ENCODE measurements around the gene TERT.
"Not testable (repeated sequence)": the region's sequence is repeated elsewhere in the genome, so short reads cannot be mapped to it uniquely, and the experiment has no call there.

The TERT gene

DNA sequence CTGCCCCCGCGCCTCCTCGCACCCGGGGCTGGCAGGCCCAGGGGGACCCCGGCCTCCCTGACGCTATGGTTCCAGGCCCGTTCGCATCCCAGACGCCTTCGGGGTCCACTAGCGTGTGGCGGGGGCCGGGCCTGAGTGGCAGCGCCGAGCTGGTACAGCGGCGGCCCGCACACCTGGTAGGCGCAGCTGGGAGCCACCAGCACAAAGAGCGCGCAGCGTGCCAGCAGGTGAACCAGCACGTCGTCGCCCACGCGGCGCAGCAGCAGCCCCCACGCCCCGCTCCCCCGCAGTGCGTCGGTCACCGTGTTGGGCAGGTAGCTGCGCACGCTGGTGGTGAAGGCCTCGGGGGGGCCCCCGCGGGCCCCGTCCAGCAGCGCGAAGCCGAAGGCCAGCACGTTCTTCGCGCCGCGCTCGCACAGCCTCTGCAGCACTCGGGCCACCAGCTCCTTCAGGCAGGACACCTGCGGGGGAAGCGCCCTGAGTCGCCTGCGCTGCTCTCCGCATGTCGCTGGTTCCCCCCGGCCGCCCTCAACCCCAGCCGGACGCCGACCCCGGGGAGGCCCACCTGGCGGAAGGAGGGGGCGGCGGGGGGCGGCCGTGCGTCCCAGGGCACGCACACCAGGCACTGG is 548 bp downstream of the TERT start:
- no peak for DNase-seq (ENCODE audit: low spot score)

- DNase-seq (ENCODE audit: low spot score): no peak
These were observed 1.3 kb downstream of the TERT start for GRCh38 chr5:1293416-1294205.

DNA sequence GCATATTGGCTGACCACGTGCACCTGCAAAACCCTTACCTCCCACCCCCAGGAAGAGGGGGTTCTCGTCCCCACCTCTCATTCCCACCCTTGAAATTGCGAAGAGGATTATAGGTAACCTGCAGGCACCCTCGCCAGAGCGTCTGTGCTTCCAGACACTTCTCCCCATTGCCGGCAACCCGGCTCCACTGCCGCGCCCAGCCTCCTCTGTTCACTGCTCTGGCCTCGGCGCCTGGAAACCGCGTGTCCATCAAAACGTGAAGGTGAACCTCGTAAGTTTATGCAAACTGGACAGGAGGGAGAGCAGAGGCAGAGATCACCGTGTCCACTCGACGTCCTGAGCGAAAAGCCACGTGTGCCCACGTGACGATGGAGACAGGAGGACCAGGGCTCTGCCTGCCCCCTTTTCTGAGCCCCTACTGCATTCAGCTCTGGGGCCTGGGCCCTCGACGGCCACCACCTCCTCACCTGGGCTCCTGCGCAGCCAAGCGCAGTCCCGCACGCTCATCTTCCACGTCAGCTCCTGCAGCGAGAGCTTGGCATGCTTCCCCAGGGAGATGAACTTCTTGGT is 1.9 kb downstream of the TERT start:
- no peak for DNase-seq (ENCODE audit: low spot score)

GRCh38 chr5:1292139-1292538 is 2.7 kb downstream of the TERT start:
- no peak for DNase-seq (ENCODE audit: low spot score)

DNA sequence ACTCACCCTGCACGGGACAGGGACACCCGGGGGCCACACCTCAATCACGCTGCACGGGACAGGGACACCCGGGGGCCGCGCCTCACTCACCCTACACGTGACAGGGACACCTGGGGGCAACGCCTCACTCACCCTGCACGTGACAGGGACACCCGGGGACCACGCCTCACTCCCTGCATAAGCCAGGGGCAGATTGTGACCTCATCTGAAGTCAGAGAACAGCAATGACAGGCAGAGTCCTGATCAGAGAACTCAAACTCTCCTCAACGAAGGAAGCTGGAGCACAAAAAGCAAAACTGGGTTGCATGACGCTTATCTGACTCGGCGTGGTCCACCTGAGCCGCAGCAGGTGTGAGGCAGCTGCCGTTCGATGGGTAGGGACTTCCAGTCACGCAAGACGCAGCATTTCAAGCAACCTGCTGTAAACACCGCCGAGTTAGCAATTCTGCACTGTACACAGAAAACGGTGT is 3.2 kb downstream of the TERT start:
- DNase-seq (ENCODE audit: low spot score): no peak

DNA sequence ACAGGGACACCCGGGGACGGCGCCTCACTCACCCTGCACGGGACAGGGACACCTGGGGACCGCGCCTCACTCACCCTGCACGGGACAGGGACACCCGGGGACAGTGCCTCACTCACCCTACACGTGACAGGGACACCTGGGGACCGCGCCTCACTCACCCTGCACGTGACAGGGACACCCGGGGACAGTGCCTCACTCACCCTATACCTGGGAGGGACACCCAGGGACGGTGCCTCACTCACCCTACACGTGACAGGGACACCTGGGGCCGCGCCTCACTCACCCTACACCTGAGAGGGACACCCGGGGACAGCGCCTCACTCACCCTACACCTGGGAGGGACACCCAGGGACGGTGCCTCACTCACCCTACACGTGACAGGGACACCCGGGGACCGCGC is 3.9 kb downstream of the TERT start:
- not testable (repeated sequence) for DNase-seq (ENCODE audit: low spot score)

DNA sequence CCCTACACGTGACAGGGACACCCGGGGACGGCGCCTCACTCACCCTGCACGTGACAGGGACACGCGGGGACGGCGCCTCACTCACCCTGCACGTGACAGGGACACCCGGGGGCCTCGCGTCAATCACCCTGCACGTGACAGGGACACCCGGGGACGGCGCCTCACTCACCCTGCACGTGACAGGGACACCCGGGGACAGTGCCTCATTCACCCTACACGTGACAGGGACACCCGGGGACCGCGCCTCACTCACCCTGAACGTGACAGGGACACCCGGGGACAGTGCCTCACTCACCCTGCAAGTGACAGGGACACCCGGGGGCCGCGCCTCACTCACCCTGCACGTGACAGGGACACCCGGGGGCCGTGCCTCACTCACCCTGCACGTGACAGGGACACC is 5.3 kb downstream of the TERT start:
- not testable (repeated sequence) for DNase-seq (ENCODE audit: low spot score)

DNA sequence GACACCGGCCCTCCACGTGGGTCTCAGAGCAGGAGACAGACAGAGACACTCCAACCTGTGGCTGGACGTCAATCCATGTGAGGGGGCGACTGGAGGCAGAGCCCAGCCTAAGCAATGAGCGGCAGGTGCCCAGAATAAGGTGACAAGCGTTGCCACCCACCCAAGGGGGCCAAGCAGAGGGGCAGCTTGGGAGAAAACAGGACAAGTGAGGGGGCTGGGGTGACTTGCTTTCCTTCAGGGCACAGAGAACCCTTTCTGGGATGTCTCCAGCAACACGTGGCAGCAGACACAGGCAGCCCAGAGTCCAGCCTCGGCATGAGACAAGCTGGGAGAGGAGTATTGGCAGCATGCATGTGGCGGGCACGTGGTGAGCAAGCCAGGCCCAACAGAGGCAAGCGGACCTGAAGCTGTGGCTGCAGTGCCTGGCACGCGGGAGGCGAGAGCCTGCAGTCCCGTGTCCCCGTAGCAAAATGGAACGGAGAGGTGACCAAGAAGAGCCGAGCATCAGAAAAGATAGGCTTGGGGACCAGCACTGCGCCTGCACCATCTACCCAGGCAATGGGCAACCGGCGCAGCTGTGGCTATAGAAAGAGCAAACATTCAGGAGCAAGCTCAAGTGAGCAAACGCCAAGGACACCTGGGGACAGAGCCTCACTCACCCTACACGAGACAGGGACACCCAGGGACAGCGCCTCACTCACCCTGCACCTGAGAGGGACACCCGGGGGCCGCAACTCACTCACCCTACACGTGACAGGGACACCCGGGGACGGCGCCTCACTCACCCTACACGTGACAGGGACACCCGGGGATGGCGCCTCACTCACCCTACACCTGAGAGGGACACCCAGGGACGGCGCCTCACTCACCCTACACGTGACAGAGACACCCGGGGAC is 6.2 kb downstream of the TERT start:
- DNase-seq (ENCODE audit: low spot score): no peak

- no peak for DNase-seq (ENCODE audit: low spot score)
These were observed 9.0 kb downstream of the TERT start for GRCh38 chr5:1285883-1286291.

- DNase-seq (ENCODE audit: low spot score): no peak
These were observed 9.7 kb downstream of the TERT start for GRCh38 chr5:1285141-1285540.

DNA sequence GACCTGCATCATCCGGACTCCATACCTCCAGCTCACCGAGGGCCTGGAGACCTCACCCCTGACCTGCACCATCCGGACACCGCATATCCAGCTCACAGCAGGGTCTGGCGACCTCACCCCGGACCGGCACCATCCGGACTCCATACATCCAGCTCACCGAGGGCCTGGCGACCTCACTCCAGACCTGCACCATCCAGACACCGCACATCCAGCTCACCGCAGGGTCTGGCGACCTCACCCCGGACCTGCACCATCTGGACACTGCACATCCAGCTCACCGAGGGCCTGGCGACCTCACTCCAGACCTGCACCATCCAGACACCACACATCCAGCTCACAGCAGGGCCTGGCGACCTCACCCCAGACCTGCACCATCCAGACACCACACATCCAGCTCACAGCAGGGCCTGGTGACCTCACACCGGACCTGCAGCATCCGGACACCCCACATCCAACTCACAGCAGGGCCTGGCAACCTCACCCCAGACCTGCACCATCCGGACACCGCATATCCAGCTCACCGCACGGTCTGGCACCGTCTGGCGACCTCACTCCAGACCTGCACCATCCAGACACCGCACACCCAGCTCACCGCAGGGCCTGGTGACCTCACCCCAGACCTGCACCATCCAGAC is 10.4 kb downstream of the TERT start:
- DNase-seq (ENCODE audit: low spot score): not testable (repeated sequence)

- not testable (repeated sequence) for DNase-seq (ENCODE audit: low spot score)
These were observed 11.2 kb downstream of the TERT start for GRCh38 chr5:1283729-1284041.

DNA sequence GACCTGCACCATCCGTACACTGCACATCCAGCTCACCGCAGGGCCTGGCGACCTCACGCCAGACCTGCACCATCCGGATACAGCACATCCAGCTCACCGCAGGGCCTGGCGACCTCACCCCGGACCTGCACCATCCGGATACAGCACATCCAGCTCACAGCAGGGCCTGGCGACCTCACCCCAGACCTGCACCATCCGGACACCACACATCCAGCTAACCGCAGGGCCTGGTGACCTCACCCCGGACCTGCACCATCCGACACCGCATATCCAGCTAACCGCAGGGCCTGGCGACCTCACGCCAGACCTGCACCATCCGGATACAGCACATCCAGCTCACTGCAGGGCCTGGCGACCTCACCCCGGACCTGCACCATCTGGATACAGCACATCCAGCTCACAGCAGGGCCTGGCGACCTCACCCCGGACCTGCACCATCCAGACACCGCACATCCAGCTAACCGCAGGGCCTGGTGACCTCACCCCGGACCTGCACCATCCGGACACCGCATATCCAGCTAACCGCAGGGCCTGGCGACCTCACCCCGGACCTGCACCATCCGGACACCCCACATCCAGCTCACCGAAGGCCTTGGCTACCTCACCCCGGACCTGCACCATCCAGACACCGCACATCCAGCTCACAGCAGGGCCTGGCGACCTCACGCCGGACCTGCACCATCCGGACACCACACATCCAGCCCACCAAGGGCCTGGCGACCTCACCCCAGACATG is 11.7 kb downstream of the TERT start:
- not testable (repeated sequence) for DNase-seq (ENCODE audit: low spot score)

DNA sequence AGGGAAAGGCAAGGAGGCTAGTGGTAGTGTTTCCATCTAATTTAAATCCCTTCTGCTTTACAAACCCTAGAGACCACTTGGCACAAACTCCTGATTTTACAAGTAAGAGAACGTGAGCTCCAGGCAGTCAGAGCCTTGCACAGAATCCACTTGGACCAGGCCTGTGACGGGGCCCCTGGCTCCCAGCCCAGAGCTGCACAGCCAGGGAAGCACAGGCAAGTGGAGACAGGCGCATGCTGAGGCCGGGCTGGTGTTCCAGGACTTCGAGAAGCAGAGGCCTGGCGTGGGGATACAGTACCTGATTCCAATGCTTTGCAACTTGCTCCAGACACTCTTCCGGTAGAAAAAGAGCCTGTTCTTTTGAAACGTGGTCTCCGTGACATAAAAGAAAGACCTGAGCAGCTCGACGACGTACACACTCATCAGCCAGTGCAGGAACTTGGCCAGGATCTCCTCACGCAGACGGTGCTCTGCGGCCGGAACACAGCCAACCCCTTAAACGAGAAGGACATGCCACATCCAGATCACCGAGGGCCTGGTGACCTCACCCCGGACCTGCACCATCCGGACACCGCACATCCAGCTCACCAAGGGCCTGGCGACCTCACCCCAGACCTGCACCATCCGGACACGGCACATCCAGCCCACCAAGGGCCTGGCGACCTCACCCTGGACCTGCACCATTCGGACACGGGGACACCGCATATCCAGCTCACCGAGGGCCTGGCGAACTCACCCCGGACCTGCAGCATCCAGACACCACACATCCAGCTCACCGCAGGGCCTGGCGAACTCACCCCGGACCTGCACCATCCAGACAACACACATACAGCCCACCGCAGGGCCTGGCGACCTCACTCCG is 12.5 kb downstream of the TERT start:
- no peak for DNase-seq (ENCODE audit: low spot score)

DNA sequence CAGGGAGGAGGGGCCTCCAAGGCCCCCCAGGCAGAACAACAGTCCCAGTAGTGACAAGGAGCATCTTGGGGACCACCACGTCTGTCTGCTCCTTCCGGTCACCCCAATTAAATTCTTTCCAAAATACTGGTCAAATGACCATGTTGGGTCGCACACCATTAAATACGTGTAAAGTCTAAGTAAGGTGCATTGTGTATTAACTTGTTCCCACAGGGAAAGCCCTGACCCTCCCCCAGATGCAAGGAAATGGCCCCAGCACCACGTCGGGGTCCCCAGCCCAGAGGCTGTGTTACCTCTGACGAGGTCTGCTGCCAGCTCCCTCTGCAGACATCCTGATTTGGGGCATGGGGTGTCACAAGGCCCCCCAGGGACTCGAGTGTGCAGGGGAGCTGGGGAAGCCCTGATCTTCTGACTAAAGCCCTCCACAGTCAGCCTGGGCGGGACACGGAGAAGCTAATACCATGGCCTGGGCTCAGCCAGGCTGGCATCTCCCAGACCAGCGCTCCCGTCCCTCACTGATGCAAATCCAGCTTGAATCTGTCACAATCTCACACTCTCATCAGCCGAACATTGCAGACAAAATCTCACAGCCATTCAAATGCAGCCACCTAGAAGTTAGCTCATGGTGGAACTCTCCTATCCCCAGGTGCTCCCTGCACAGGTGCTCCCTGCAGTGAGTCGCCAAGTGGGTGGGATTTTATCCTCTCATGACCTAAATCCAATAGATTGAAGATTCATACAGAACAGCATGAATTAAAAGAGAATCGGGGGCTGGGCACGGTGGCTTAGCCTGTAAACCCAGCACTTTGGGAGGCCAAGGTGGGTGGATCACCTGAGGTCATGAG is 13.6 kb downstream of the TERT start:
- DNase-seq (ENCODE audit: low spot score): no peak

- DNase-seq (ENCODE audit: low spot score): no peak
These were observed 14.5 kb downstream of the TERT start for GRCh38 chr5:1280177-1281037.

DNA sequence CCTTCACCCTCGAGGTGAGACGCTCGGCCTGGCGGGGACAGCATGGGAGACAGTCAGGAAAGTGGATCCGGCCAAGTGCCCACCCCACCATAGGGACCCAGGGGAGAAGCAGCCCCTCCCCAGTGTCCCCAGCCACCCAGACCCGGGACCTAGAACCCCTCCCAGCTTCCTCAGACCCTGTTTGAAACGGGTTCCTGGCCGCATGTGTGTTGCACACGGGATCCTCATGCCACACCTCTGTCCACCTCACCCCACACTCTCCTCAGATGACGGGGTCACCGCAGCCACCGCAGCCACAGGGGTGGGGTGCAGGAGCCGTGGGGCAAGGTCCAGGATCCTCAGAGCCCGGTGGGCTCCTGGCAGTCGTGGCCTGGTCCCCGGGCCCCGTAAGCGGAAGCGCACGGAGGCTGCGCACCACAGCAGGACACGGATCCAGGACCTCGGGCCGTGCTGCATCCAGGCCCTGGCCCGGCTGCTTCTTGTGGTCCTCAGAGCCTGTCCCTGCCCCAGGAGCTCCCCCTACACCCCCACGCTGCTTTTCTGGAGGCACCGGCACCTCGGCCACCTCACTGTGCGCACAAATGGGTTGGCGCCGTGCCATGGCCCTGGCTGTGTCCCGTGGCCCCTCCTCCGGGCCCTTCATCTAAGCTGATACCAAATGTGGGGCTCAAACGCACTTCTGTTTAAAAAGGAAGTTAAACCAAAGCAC is 15.3 kb downstream of the TERT start:
- no peak for DNase-seq (ENCODE audit: low spot score)
